LNCaP clone FGC (cell line): Measurements from ENCODE around the gene ARSB.

ENCODE experiments used
- DNase-seq: peaks from one replicate; pipeline ENCODE4 v3.0.0-alpha.2; 2011; ENCODE audit warnings: low read depth
- H3K4me3 ChIP-seq: 2 replicates; pipeline ENCODE4 v1.5.1; 2011; ENCODE audit warnings: mild to moderate bottlenecking, low read depth, low read length, control low read depth
- CTCF ChIP-seq: IDR thresholded peaks from 2 replicates; pipeline ENCODE4 v1.5.1; 2012; ENCODE audit warnings: mild to moderate bottlenecking; ENCODE audit not compliant: control insufficient read depth, insufficient read depth; ENCODE audit errors: extremely low read depth

Gene ARSB

GRCh38 chr5:78751872-78752271 lies 233.2 kb downstream of the ARSB start:
- TF ChIP-seq CTCF, result no peak
- H3K4me3 ChIP-seq, result no peak overlapping the region
- DNase-seq, result no peak

- no peak for TF ChIP-seq CTCF
- no peak overlapping the region for H3K4me3 ChIP-seq
- no peak for DNase-seq
Observed at GRCh38 chr5:78750281-78750680, 234.8 kb downstream of the ARSB start.

GRCh38 chr5:78747705-78748359 lies 237.3 kb downstream of the ARSB start:
- TF ChIP-seq CTCF, result no peak
- H3K4me3 ChIP-seq, result no peak overlapping the region
- no peak for DNase-seq

GRCh38 chr5:78747055-78747454 lies 238.1 kb downstream of the ARSB start:
- TF ChIP-seq CTCF, result no peak
- DNase-seq, result no peak
- no peak overlapping the region for H3K4me3 ChIP-seq

- DNase-seq, result no peak
- H3K4me3 ChIP-seq, result no peak overlapping the region
- no peak for TF ChIP-seq CTCF
Observed at GRCh38 chr5:78746021-78746770, 238.9 kb downstream of the ARSB start.

- TF ChIP-seq CTCF, result no peak
- H3K4me3 ChIP-seq, result no peak overlapping the region
- DNase-seq, result no peak
Observed at GRCh38 chr5:78744951-78745534, 240.1 kb downstream of the ARSB start.
